ENCODE measurements around the gene BAG1. TPM values are rescaled to one million over a fixed set of nuclear protein-coding genes. Genes with fewer than 3 reads are reported as not detected.

The BAG1 gene
- total and polyA plus RNA-seq, 2 of the 13 experiments (the other 11 are each of a cell fraction or from before 2014, with no cell fraction given) = 23.1 to 59.5 TPM

- H3K9me3 ChIP-seq (ENCODE audit: low read length) = no peaks in the 10 kb centered on the region
- no peak for TF ChIP-seq HOXA9 (CRISPR knock-in tag; IDR thresholded peaks at IDR 0.05; ENCODE audit: borderline replicate concordance)
- TF ChIP-seq SP140L (CRISPR knock-in tag; IDR thresholded peaks at IDR 0.05; ENCODE audit: borderline replicate concordance) = no peak
- TF ChIP-seq ZNF850 (CRISPR knock-in tag; conservative IDR thresholded peaks at IDR 0.05) = no peak
- TF ChIP-seq PCBP1 (IDR thresholded peaks at IDR 0.05; ENCODE audit: borderline replicate concordance, low read depth, low read length) = no peak
- no peak for TF ChIP-seq UBTF (CRISPR knock-in tag; IDR thresholded peaks at IDR 0.05)
- TF ChIP-seq TRAFD1 (CRISPR knock-in tag; IDR thresholded peaks at IDR 0.05; ENCODE audit: borderline replicate concordance) = no peak
- TF ChIP-seq ZNF530 (CRISPR knock-in tag; IDR thresholded peaks at IDR 0.05; ENCODE audit: low read depth) = no peak
- 43% methylated on average over 6 of the region's 6 CpGs for WGBS (ENCODE audit: low lambda C conversion rate)
- intact Hi-C loops (cut with micrococcal nuclease; ENCODE audit: unreplicated experiment) (no loop called here), in situ Hi-C loops (cut with HindIII; ENCODE audit: extremely low pct_ligation_motif_present, low pct_unique_long_range_greater_than_20kb) (no loop called here)
- no peaks in the 10 kb centered on the region for H4K20me1 ChIP-seq (ENCODE audit: insufficient read depth, low read length)
- peaks cover 2 to 7% of the 10 kb centered on the region in 2 experiments; a peak in 2 of 5 replicates for H3K27me3 ChIP-seq (ENCODE audit: control insufficient read depth in 1 of 2, insufficient read depth in 2 of 2, low read length in 2 of 2)
- H2AFZ ChIP-seq (ENCODE audit: low read length) = no peak overlapping the region
- no peak overlapping the region for H3K27ac ChIP-seq (ENCODE audit: extremely low read length, insufficient read depth, low read length)
- no peak overlapping the region for H3K9ac ChIP-seq (ENCODE audit: insufficient read depth, low read depth, low read length)
- no TSS peak for BruUV-seq (replicated peaks)
- peaks cover 42% of the 10 kb centered on the region for H3K4me1 ChIP-seq (ENCODE audit: insufficient read depth, low read length)
- no peak overlapping the region for H3K4me2 ChIP-seq (ENCODE audit: low read depth, low read length)
- no peaks in the 10 kb centered on the region for H3K79me2 ChIP-seq (ENCODE audit: insufficient read depth, low read length)
- FAIRE-seq (no peak), ATAC-seq (no peak), DNase-seq (ENCODE audit: low spot score) (no peak)
- H3K36me3 ChIP-seq (replicated peaks in 1 of 2; ENCODE audit: control insufficient read depth in 1 of 2, insufficient read depth in 2 of 2, low read length in 2 of 2) = no peaks in the 10 kb centered on the region
- POLR2A ChIA-PET = no interaction called here
- H3K4me3 ChIP-seq (replicated peaks in 1 of 3; ENCODE audit: insufficient read depth in 1 of 3, low read depth in 2 of 3, low read length in 3 of 3) = no peak overlapping the region
- CTCF ChIA-PET (ENCODE audit: low intra/inter-chr PET ratio, low total read pairs) = no interaction called here
Observed at GRCh38 chr9:33232815-33233214, 31.7 kb downstream of the BAG1 start.

Data from HepG2 (cell line).